NT2/D1 (cell line): ENCODE measurements around the gene SLC6A11.

ENCODE experiments used
- DNase-seq: peaks from one replicate; pipeline ENCODE4 v3.0.0-alpha.2; 2011; ENCODE audit warnings: low read depth, low spot score
- H3K27me3 ChIP-seq: 2 replicates; pipeline ENCODE4 v1.6.0; 2011; ENCODE audit warnings: mild to moderate bottlenecking; ENCODE audit not compliant: insufficient read length, insufficient read depth
- H3K36me3 ChIP-seq: 2 replicates; pipeline ENCODE4 v1.6.1; 2011; ENCODE audit warnings: mild to moderate bottlenecking, low read length, mixed read lengths; ENCODE audit not compliant: insufficient read depth, insufficient read length
- H3K4me1 ChIP-seq: 2 replicates; pipeline ENCODE4 v1.5.1; 2011; ENCODE audit not compliant: insufficient read depth, insufficient read length
- H3K4me3 ChIP-seq: 2 replicates; pipeline ENCODE4 v1.5.1; 2011; ENCODE audit warnings: low read depth; ENCODE audit not compliant: insufficient read length
- H3K9ac ChIP-seq: 2 replicates; pipeline ENCODE4 v1.6.0; 2011; ENCODE audit warnings: low read depth; ENCODE audit not compliant: insufficient read length
- H3K9me3 ChIP-seq: 2 replicates; pipeline ENCODE4 v1.5.1; 2011; ENCODE audit warnings: mild to moderate bottlenecking, low read length; ENCODE audit not compliant: insufficient read depth
- SUZ12 ChIP-seq: IDR thresholded peaks from 2 replicates; pipeline ENCODE4 v1.6.1; 2011; ENCODE audit not compliant: insufficient read length, insufficient read depth; ENCODE audit errors: extremely low read depth
- YY1 ChIP-seq: IDR thresholded peaks from 2 replicates; pipeline ENCODE4 v1.6.1; 2011; ENCODE audit not compliant: insufficient read length, insufficient read depth
- ZNF274 ChIP-seq: IDR thresholded peaks from 2 replicates; pipeline ENCODE4 v1.6.1; 2011; ENCODE audit warnings: mild to moderate bottlenecking, low read depth, low read length

The SLC6A11 gene

DNA sequence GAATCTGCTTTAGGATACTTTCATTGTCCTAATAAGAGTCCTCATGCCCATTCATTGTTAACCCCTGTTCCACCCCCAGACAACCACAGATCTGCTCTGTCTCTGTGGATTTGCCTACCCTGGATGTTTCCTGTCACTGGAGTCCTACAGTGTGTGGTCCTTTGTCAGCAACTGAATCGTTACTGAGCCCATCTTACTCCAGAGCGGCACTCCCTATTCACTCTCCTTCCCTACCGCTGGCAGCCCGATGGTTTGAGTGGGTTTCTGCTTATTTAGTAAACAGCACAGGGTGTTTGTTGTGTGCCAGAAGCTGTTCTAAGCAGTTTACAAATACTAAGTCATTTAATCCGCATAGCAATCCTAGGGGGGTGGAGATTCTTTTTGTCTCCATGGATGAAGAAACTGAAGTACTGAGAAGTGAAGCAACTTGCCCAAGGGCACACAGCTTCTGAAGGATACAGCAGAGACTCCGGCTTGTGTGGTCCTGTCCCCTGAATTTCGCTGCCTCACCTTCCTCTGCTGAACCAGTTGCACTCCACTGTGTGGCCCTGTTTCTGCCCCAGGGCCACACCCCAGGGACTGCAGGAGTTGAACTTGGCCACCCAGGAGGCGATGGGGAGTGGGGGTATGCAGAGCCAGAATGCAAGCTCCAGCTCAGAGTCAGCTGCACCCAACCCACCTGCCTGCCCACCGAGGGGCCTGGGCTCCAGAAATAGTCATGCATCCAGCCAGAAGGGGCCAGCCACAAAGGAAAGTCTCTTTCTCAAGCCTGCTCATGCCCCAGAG is 120.0 kb downstream of the SLC6A11 start:
- no peak for TF ChIP-seq SUZ12
- TF ChIP-seq ZNF274 = no peak
- no peak for TF ChIP-seq YY1
- DNase-seq = no peak
- H3K9me3 ChIP-seq = no peaks in the 10 kb centered on the region
- H3K4me3 ChIP-seq = no peak overlapping the region
- H3K27me3 ChIP-seq = peaks cover 4% of the 10 kb centered on the region
- H3K9ac ChIP-seq = peak overlapping the region; percentile 23
- H3K4me1 ChIP-seq = peaks cover 26% of the 10 kb centered on the region
- H3K36me3 ChIP-seq = no peaks in the 10 kb centered on the region

DNA sequence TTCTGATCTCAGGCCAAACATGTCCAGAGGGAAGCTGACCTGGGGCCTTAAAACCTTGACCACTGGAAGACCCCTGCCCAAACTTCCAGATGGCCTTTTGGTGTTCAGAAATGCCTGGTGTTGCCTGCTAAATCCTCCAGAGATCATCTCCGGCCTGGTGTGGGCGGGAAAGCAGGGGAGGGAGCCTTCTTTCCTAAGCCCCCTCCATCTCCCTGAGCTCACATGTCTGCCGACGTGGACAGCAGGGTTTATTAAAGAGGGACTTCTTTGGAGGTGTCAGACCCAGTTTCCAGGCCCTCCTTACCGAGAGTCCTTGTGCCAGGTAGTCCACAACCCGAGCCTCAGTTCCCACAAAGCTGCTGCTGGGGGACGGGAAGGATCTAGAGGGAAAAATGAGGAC is 120.7 kb downstream of the SLC6A11 start:
- no peak for DNase-seq
- H3K27me3 ChIP-seq = peaks cover 4% of the 10 kb centered on the region
- no peak overlapping the region for H3K4me3 ChIP-seq
- H3K9ac ChIP-seq = peak overlapping the region; percentile 46
- TF ChIP-seq YY1 = no peak
- TF ChIP-seq SUZ12 = no peak
- no peak for TF ChIP-seq ZNF274
- 0 out of 2 replicates have a peak, but pooled peaks cover under 1% of the 10 kb centered on the region for H3K9me3 ChIP-seq
- H3K36me3 ChIP-seq = no peaks in the 10 kb centered on the region
- peaks cover 26% of the 10 kb centered on the region for H3K4me1 ChIP-seq

DNA sequence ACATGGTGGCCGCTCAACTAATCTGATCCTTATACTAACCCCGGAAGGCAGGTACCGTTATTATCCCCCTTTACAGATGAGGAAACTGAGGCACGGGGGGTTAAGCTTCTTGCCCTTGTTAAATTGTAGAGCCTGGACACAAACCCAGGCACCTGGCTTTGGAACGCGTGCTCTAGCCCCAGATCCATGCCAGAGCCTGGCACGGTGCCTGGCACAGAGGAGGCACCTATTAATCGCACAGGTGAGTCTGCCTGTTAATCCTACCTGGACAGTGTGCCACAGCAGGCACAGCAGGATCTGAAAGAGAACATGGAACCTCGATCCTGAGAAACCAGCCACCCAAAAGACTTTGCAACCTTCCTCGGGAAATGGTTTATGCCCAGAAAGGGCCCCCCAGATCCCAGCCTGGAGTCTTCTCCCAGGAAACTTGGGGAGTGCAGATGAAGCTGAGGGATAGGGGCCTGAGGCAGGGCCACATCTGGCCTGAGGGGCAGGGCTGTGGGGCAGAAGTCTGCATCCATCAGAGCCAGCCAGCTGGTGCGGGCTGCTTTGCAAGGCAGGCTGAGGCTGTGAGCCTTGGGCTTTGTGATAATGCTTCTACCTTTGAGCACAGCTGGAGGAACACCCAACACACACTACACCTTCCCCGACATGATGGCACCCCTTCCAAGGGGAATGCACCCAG is 121.3 kb downstream of the SLC6A11 start:
- Histone ChIP-seq H3K9me3 (peaks cover 6% of the 10 kb centered on the region), H3K27me3 (peaks cover 4% of the 10 kb centered on the region)
- DNase-seq = no peak

DNA sequence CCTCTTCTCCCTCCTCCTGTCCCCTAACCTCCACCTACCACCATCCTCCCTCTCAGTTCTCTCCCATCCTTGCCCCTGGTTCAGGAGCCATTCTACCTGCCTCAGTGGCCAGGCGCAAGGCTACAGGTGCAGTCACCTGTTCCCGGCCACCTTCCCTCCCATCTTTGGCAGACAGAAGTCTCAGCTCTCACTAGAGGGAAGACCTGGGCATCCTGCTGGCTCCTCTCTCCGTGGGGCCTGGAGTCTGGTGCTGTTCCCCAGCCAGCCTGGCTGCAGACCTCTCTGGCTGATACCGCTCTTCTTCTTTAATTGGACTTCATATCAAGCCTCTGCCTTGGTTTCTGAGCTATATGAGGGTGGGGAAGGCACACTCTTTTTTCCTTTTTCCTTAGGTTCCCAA is 123.5 kb downstream of the SLC6A11 start:
- Histone ChIP-seq H3K27me3 (peaks cover 4% of the 10 kb centered on the region), H3K4me1 (peaks cover 15% of the 10 kb centered on the region), H3K9ac (no peak overlapping the region), H3K4me3 (no peak overlapping the region), H3K36me3 (no peaks in the 10 kb centered on the region), H3K9me3 (peaks cover 22% of the 10 kb centered on the region)
- TF ChIP-seq ZNF274 (no peak), SUZ12 (no peak), YY1 (no peak)
- DNase-seq = no peak

More for the DNA sequence above, 121.3 kb downstream of the SLC6A11 start:
- Histone ChIP-seq H3K4me1 (peaks cover 26% of the 10 kb centered on the region), H3K36me3 (no peaks in the 10 kb centered on the region), H3K4me3 (no peak overlapping the region), H3K9ac (peak overlapping the region; percentile 46)
- TF ChIP-seq SUZ12 (no peak), ZNF274 (no peak)

DNA sequence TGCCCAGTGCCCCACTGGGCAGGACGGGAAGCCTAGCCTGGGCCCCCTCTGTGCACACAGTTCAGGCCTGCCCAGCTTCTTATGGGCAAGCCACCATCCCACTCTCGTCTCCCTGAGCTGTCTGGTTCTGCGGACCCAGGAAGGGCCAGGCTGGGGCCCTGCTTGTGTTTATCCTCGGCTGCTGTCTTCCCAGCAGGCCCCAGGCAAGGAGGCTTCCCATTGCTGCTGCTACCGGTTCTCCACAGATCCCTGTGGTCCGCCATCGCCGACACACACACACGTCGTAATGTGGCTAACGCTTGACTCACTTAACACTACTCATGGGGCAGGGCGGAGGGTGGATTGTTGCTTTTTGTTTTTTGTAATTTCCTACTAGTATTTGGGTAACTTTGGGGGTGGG is 124.1 kb downstream of the SLC6A11 start:
- no peak for TF ChIP-seq YY1
- no peak for TF ChIP-seq SUZ12
- no peak for TF ChIP-seq ZNF274
- peaks cover 4% of the 10 kb centered on the region for H3K27me3 ChIP-seq
- H3K4me1 ChIP-seq = peaks cover 10% of the 10 kb centered on the region
- H3K36me3 ChIP-seq = no peaks in the 10 kb centered on the region
- H3K4me3 ChIP-seq = no peak overlapping the region
- DNase-seq = no peak
- H3K9ac ChIP-seq = no peak overlapping the region
- H3K9me3 ChIP-seq = peaks cover 22% of the 10 kb centered on the region

DNA sequence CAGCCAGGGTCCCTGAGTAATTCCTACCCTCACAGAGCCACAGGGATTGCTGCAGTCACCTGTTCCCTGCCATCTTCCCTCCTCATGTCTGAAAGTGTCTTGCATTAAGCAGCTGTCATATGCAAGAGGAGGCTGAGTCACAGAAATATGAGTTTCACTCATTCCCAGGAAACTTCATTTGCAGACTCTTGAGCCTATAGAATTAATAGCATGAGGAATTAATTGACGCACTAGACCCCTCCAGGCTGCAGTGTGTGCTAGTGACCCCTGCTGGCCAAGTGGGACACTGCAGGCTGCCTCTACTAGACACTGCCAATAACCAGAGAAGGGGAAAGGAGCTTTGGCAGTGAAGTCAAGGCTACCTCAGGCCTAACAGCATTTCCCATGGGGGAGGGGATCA is 125.9 kb downstream of the SLC6A11 start:
- Histone ChIP-seq H3K4me1 (peaks cover 10% of the 10 kb centered on the region), H3K4me3 (no peak overlapping the region), H3K9ac (no peak overlapping the region), H3K36me3 (no peaks in the 10 kb centered on the region), H3K27me3 (peaks cover 4% of the 10 kb centered on the region), H3K9me3 (peaks cover 22% of the 10 kb centered on the region)
- TF ChIP-seq ZNF274 (no peak), SUZ12 (no peak), YY1 (no peak)
- DNase-seq = no peak

DNA sequence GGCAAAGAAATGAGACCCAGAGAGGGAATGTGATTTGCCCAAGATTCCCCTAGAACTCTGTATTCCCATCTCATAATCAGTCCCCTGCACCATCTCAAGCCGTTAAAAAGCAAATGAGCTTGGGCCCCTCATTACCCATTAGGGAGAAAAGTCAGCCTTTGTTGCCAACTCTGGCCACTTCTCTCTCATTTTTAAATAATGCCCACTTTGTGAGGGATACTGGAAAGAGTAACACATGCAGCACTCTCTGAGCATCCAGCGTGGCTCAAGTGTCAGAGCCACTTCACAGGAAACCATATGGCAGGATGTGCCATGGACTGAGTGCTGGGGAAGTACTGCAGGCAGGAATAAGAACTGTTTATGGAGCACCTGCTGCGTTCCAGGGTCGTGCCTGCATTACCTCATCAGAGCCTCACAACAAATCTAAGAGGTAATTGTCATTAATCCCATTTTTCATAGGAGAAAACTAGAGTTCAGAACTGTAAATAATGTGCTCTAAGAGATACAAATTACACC is 126.7 kb downstream of the SLC6A11 start:
- no peak for DNase-seq
- peaks cover 22% of the 10 kb centered on the region for H3K9me3 ChIP-seq
- H3K27me3 ChIP-seq = peaks cover under 1% of the 10 kb centered on the region
- peaks cover 8% of the 10 kb centered on the region for H3K4me1 ChIP-seq
- H3K9ac ChIP-seq = no peak overlapping the region
- TF ChIP-seq YY1 = no peak
- TF ChIP-seq SUZ12 = no peak
- TF ChIP-seq ZNF274 = no peak
- H3K36me3 ChIP-seq = no peaks in the 10 kb centered on the region
- no peak overlapping the region for H3K4me3 ChIP-seq
